ENCODE data around the gene RTN4RL1. TPM values are rescaled to one million over a fixed set of nuclear protein-coding genes. Genes with fewer than 3 reads are reported as not detected.

RTN4RL1 gene
- total and polyA plus RNA-seq, 10 donors: 0.09 to 4.5 (median 1.2) TPM

DNA sequence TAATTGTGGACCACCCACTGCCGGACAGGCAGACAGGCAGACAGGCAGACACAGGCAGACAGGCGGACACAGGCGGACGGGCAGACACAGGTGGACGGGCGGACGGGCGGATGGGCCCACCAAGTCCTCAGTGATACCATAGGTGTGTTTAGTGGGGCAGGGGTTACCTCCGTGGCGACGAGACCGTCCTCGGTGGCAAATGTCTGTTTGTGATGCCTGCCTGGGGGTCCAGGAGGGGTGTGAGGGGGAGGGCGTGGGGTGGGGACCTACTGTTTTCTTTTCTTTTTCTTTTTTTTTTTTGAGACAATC lies 76.7 kb downstream of the RTN4RL1 start:
- Histone ChIP-seq H3K9me3 (no peaks in the 10 kb centered on the region), H3K27ac (no peak overlapping the region), H3K4me1 (peaks cover 0 to under 1% (median 0%) of the 10 kb centered on the region in 6 donors), H3K36me3 (no peaks in the 10 kb centered on the region), H3K27me3 (replicated peaks in 1 of 7) (no peaks in the 10 kb centered on the region), H3K4me3 (no peak overlapping the region)
- intact Hi-C loops (cut with DNase I; ENCODE audit: low total_unique reads): no loop called here
- no peak for TF ChIP-seq POLR2AphosphoS5 (IDR thresholded peaks at IDR 0.05)
- TF ChIP-seq, protein P1, sequence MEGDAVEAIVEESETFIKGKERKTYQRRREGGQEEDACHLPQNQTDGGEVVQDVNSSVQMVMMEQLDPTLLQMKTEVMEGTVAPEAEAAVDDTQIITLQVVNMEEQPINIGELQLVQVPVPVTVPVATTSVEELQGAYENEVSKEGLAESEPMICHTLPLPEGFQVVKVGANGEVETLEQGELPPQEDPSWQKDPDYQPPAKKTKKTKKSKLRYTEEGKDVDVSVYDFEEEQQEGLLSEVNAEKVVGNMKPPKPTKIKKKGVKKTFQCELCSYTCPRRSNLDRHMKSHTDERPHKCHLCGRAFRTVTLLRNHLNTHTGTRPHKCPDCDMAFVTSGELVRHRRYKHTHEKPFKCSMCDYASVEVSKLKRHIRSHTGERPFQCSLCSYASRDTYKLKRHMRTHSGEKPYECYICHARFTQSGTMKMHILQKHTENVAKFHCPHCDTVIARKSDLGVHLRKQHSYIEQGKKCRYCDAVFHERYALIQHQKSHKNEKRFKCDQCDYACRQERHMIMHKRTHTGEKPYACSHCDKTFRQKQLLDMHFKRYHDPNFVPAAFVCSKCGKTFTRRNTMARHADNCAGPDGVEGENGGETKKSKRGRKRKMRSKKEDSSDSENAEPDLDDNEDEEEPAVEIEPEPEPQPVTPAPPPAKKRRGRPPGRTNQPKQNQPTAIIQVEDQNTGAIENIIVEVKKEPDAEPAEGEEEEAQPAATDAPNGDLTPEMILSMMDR (IDR thresholded peaks at IDR 0.05 in 8 of 11, conservative IDR thresholded peaks at IDR 0.05 in 3 of 11): no peak
- TF ChIP-seq POLR2A (IDR thresholded peaks at IDR 0.05): no peak
- WGBS, 5 donors: 93 to 96% (median 94%) methylated on average over 14 of the region's 14 CpGs
- DNase-seq: no peak

DNA sequence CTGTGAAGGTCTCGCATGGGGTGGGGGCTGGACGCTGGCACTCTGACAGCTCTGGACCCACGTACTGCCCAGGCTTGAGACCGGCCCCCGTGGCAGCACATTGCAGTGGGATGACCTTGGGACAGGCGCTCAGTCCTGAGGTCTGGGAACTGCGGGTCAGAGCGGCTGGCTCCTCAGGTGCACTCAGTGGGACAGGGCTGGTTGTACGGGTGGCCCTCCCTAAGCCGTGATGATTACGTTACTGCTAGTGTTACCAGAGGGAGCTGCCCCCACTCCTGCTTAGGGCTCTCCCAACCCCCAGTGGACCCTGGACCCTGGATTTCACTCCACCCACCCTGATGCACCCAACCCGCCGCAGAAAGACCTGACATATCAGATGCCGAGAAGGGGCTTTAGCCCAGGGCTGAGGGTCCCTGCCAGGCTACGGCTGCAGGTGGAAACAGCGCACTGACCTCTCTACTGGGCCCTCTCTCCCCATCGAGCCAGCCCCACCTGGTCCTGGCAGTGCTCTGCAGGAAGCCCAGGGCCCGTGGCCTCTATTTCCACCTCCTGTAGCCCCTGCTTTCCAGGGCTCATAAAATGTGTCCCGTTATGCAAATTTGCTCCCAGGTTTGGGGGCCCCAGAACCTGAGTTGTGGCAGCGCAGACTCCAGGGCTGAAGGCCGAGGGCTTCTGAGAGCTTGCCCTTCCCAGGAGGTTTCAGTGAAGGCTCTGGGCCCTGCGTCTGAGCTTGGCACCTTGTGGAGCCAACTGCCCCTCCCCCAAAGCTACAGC lies 77.2 kb downstream of the RTN4RL1 start:
- H3K27ac ChIP-seq: no peak overlapping the region

DNA sequence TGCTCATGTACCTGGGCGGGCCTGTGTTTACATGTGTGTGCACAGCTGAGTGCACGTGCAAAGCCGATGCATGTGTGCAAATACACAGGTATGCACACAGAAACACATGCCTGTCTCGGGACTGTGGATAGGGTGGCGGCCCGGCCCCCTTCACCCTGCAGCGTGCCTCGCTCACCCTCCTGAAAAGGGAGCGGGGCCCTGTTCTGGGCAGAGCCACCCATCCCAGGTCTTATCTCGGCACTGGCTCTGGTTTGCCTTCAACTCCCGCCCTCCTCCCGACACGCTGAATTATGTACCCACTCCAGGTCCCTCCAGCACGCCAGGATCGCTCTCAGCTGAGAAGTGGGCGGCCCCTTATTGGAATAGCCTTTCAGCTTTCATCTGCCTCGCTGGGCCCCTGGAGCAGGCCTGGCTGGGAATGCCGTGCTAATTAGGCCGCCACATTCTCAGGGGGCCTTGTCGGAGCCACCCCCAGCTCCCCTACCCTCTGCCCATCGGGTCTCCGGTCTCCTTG lies 77.8 kb downstream of the RTN4RL1 start:
- TF ChIP-seq POLR2A (IDR thresholded peaks at IDR 0.05): no peak
- TF ChIP-seq, protein P1 (IDR thresholded peaks at IDR 0.05 in 8 of 11, conservative IDR thresholded peaks at IDR 0.05 in 3 of 11): no peak
- TF ChIP-seq POLR2AphosphoS5 (IDR thresholded peaks at IDR 0.05): no peak
- no peak for DNase-seq
- no peaks in the 10 kb centered on the region for H3K27me3 ChIP-seq (replicated peaks in 1 of 7)
- 84 to 95% (median 93%) methylated on average over 21 to 22 of the region's 22 CpGs for WGBS, 5 donors
- intact Hi-C loops (cut with DNase I; ENCODE audit: low total_unique reads): no loop called here
- no peaks in the 10 kb centered on the region for H3K9me3 ChIP-seq
- no peak overlapping the region for H3K4me3 ChIP-seq
- no peaks in the 10 kb centered on the region for H3K36me3 ChIP-seq
- peaks cover 0 to 5% (median 0%) of the 10 kb centered on the region in 6 donors for H3K4me1 ChIP-seq
- H3K27ac ChIP-seq: no peak overlapping the region

More for the DNA sequence above, 77.2 kb downstream of the RTN4RL1 start:
- intact Hi-C loops (cut with DNase I; ENCODE audit: low total_unique reads): no loop called here
- no peaks in the 10 kb centered on the region for H3K27me3 ChIP-seq (replicated peaks in 1 of 7)
- no peaks in the 10 kb centered on the region for H3K36me3 ChIP-seq
- TF ChIP-seq POLR2A (IDR thresholded peaks at IDR 0.05) (no peak), POLR2AphosphoS5 (IDR thresholded peaks at IDR 0.05) (no peak)
- TF ChIP-seq, protein P1 (IDR thresholded peaks at IDR 0.05 in 8 of 11, conservative IDR thresholded peaks at IDR 0.05 in 3 of 11): no peak
- H3K9me3 ChIP-seq: no peaks in the 10 kb centered on the region
- H3K4me3 ChIP-seq: no peak overlapping the region
- peaks cover 0 to 5% (median 0%) of the 10 kb centered on the region in 6 donors for H3K4me1 ChIP-seq
- WGBS, 5 donors: 83 to 95% (median 91%) methylated on average over 15 to 22 of the region's 22 CpGs
- DNase-seq: no peak

All from spleen (tissue), 11 donors.